HCT116 (cell line): ENCODE measurements around the gene FARP1. TPM values are rescaled to one million over a fixed set of nuclear protein-coding genes. Genes with fewer than 3 reads are reported as not detected.

Source experiments
- ATAC-seq: fragments of 200-7000 bp; cut with Tn5 transposase; 2 replicates; pipeline ENCODE4 v1.9.1; 2020; ENCODE audit warnings: mild to moderate bottlenecking, moderate library complexity
- BruUV-seq: library from RNA; stranded (reverse); fragments of 400-500 nt; replicated peaks from 2 replicates; lab custom pipeline; 2021; lab: Mats Ljungman, UMichigan
- CTCF ChIA-PET: fragments of 300-600 bp; sonication (Branson Sonifier 250); formaldehyde crosslinking; loops from one replicate; lab custom pipeline; 2021; ENCODE audit warnings: antibody characterized with exemption; lab: Charles Lee
- POLR2A ChIA-PET: fragments of 300-600, 350-600 bp; sonication (Branson Sonifier 250); formaldehyde crosslinking; loops from one replicate; lab custom pipeline; 2021; ENCODE audit warnings: antibody characterized with exemption; lab: Charles Lee
- RAD21 ChIA-PET, 2 experiments: fragments of 300-600 bp; sonication (Branson Sonifier 250); formaldehyde crosslinking; loops; one replicate each; lab custom pipeline; 2023; ENCODE audit warnings: low total read pairs in 2 of 2; ENCODE audit not compliant: uncharacterized antibody in 2 of 2, unreplicated experiment in 2 of 2, low non-redundant PET in 1 of 2; lab: Charles Lee
- DNase-seq: peaks from one replicate; pipeline ENCODE4 v3.0.0-alpha.2; 2010; ENCODE audit warnings: low read depth, low spot score
- H2AFZ ChIP-seq: fragments of 200-600 bp; shearing (Covaris generic), sonication (generic); 2 replicates; pipeline ENCODE4 v1.6.1; 2017; ENCODE audit warnings: low read depth, mixed run types, mixed read lengths, antibody characterized with exemption, low read length; ENCODE audit not compliant: poor library complexity, severe bottlenecking
- H3K27ac ChIP-seq: 2 replicates; pipeline ENCODE4 v1.5.1; 2012; ENCODE audit warnings: low read depth, low read length
- H3K27me3 ChIP-seq: fragments of 200-600 bp; sonication (generic); 2 replicates; pipeline ENCODE4 v1.6.1; 2016; ENCODE audit warnings: mixed run types, low read length, mixed read lengths; ENCODE audit not compliant: insufficient read depth
- H3K36me3 ChIP-seq, 2 experiments: fragments of 200-500 bp in 1 of 2; fragments of 200-600 bp in 1 of 2; sonication (Bioruptor generic) in 1 of 2; sonication (generic) in 1 of 2; 2 replicates each; pipeline versions ENCODE4 v1.5.1 to v1.6.1; 2014 to 2016; ENCODE audit warnings: low read length in 2 of 2, inconsistent platforms in 1 of 2, mixed read lengths in 1 of 2, mixed run types in 1 of 2; ENCODE audit not compliant: insufficient read depth in 2 of 2, control insufficient read depth in 1 of 2
- H3K4me1 ChIP-seq, 2 experiments: fragments of 200-600 bp in 1 of 2; sonication (generic) in 1 of 2; 2 replicates each; pipeline versions ENCODE4 v1.5.1 to v1.6.1; 2012 to 2017; ENCODE audit warnings: low read length in 2 of 2, inconsistent platforms in 1 of 2, mild to moderate bottlenecking in 1 of 2, mixed read lengths in 1 of 2, mixed run types in 1 of 2, moderate library complexity in 1 of 2; ENCODE audit not compliant: insufficient read depth in 2 of 2, control insufficient read depth in 1 of 2
- H3K4me2 ChIP-seq: fragments of 200-600 bp; sonication (generic); 2 replicates; pipeline ENCODE4 v1.6.1; 2017; ENCODE audit warnings: mixed run types, low read length, mixed read lengths
- H3K4me3 ChIP-seq, 2 experiments: fragments of 200-600 bp in 1 of 2; sonication (generic) in 1 of 2; replicated peaks in 1 of 2; 2 replicates each; pipeline ENCODE4 v1.5.1; 2011 to 2016; ENCODE audit warnings: low read length in 2 of 2, control low read depth in 1 of 2, low read depth in 1 of 2, mild to moderate bottlenecking in 1 of 2, mixed read lengths in 1 of 2, mixed run types in 1 of 2
- H3K79me2 ChIP-seq: fragments of 200-600 bp; sonication (generic); 2 replicates; pipeline ENCODE4 v1.6.1; 2017; ENCODE audit warnings: mild to moderate bottlenecking, mixed run types, low read length, moderate library complexity, mixed read lengths; ENCODE audit not compliant: insufficient read depth
- H3K9ac ChIP-seq: fragments of 200-600 bp; sonication (generic); 2 replicates; pipeline ENCODE4 v1.6.1; 2016; ENCODE audit warnings: low read length, mixed read lengths
- H3K9me2 ChIP-seq: fragments of 200-600 bp; sonication (generic), shearing (Covaris generic); 2 replicates; pipeline ENCODE4 v1.6.1; 2017; ENCODE audit warnings: mixed run types, mild to moderate bottlenecking, moderate library complexity; ENCODE audit not compliant: insufficient read depth
- H3K9me3 ChIP-seq, 2 experiments: fragments of 200-500 bp in 1 of 2; fragments of 200-600 bp in 1 of 2; sonication (Bioruptor generic) in 1 of 2; sonication (generic) in 1 of 2; 2 replicates each; pipeline ENCODE4 v1.6.1; 2014 to 2017; ENCODE audit warnings: low read length in 2 of 2, mixed read lengths in 2 of 2, inconsistent platforms in 1 of 2, low read depth in 1 of 2, mild to moderate bottlenecking in 1 of 2, mixed run types in 1 of 2, moderate library complexity in 1 of 2; ENCODE audit not compliant: control insufficient read depth in 1 of 2, insufficient read depth in 1 of 2
- H4K20me1 ChIP-seq: fragments of 200-600 bp; sonication (generic), shearing (Covaris generic); 2 replicates; pipeline ENCODE4 v1.6.1; 2017; ENCODE audit warnings: mixed run types, mild to moderate bottlenecking, moderate library complexity; ENCODE audit not compliant: insufficient read depth
- EZH2phosphoT487 ChIP-seq: fragments of 200-600 bp; IDR thresholded peaks from 2 replicates; pipeline ENCODE4 v1.6.1; 2018; ENCODE audit warnings: antibody characterized with exemption, borderline replicate concordance
- MAX ChIP-seq: IDR thresholded peaks from 2 replicates; pipeline ENCODE4 v1.6.1; 2012
- SIN3A ChIP-seq: IDR thresholded peaks from 2 replicates; pipeline ENCODE4 v1.6.1; 2012; ENCODE audit warnings: low read depth
- ZBTB33 ChIP-seq: IDR thresholded peaks from 2 replicates; pipeline ENCODE4 v1.6.1; 2011; ENCODE audit warnings: mild to moderate bottlenecking, low read length, moderate library complexity; ENCODE audit not compliant: insufficient replicate concordance; ENCODE audit errors: extremely low read depth
- ZNF274 ChIP-seq: fragments of 200-500 bp; sonication (Bioruptor generic); IDR thresholded peaks from 2 replicates; pipeline ENCODE4 v1.6.1; 2014; ENCODE audit warnings: mild to moderate bottlenecking, low read depth, low read length, inconsistent platforms
- intact Hi-C: fragments of 100-400 bp; cut with micrococcal nuclease; formaldehyde crosslinking; loops from 2 replicates; pipeline ENCODE4 v1.10.0; 2022
- total RNA-seq: library from RNA; stranded (reverse); gene quantifications from one replicate; pipeline ENCODE4 v1.2.1, GENCODE V29; 2021; ENCODE audit not compliant: unreplicated experiment

The FARP1 gene
- total RNA-seq, 1 experiment from 2014 or later, result 30.5 TPM

- no peak for TF ChIP-seq ZBTB33
- no peak for TF ChIP-seq EZH2phosphoT487
Observed at GRCh38 chr13:98262292-98262691, 119.4 kb downstream of the FARP1 start (continued).

- Histone ChIP-seq H3K4me2 (no peak overlapping the region), H3K4me1 (peaks cover 0 to 3% of the 10 kb centered on the region in 2 experiments; a peak in 1 of 4 replicates), H3K27ac (no peak overlapping the region), H3K79me2 (no peaks in the 10 kb centered on the region), H3K27me3 (no peaks in the 10 kb centered on the region), H3K9ac (no peak overlapping the region), H3K36me3 (no peaks in the 10 kb centered on the region), H3K9me2 (no peaks in the 10 kb centered on the region), H4K20me1 (no peaks in the 10 kb centered on the region), H3K4me3 (no peak overlapping the region), H2AFZ (no peak overlapping the region), H3K9me3 (no peaks in the 10 kb centered on the region)
- intact Hi-C loops, result no loop called here
- BruUV-seq, result no TSS peak
- TF ChIP-seq SIN3A (no peak), ZNF274 (no peak), MAX (no peak), EZH2phosphoT487 (no peak)
- ATAC-seq (no peak), DNase-seq (no peak)
- ChIA-PET RAD21 (no interaction called here), POLR2A (no interaction called here), CTCF (no interaction called here)
Observed at GRCh38 chr13:98263841-98264240, 120.9 kb downstream of the FARP1 start.
